Liver (tissue), 3 donors: ENCODE measurements around the gene FAM107A.

ENCODE experiments used
- EGR1 ChIP-seq, 2 donors: IDR thresholded peaks; 2 replicates each; pipeline ENCODE4 v1.6.1; 2016 to 2018; ENCODE audit warnings: antibody characterized with exemption in 2 of 2, low read depth in 2 of 2
- JUND ChIP-seq, 2 donors: IDR thresholded peaks; 2 replicates each; pipeline ENCODE4 v1.6.1; 2016; ENCODE audit warnings: antibody characterized with exemption in 2 of 2
- MAX ChIP-seq: IDR thresholded peaks from 2 replicates; pipeline ENCODE4 v1.6.1; 2016; ENCODE audit warnings: antibody characterized with exemption
- RXRA ChIP-seq, 2 donors: IDR thresholded peaks; 2 replicates each; pipeline ENCODE4 v1.6.1; 2017 to 2018; ENCODE audit warnings: antibody characterized with exemption in 2 of 2, mild to moderate bottlenecking in 1 of 2
- SP1 ChIP-seq: IDR thresholded peaks from 2 replicates; pipeline ENCODE4 v1.6.1; 2018; ENCODE audit warnings: antibody characterized with exemption, mild to moderate bottlenecking
- YY1 ChIP-seq: IDR thresholded peaks from 2 replicates; pipeline ENCODE4 v1.6.1; 2016; ENCODE audit warnings: antibody characterized with exemption, mild to moderate bottlenecking
- TF ChIP-seq, protein P1 (sequence below): fragments of 150-350 bp; IDR thresholded peaks from 2 replicates; pipeline ENCODE4 v1.5.1; 2017; ENCODE audit warnings: improper control_type of control experiment, low read depth, low read length; ENCODE audit not compliant: missing input control
- donor health status: healthy.
- donor health status: healthy.

GRCh38 chr3:58536501-58537411 is 40.4 kb downstream of the FAM107A start, which contains the start of gene ACOX2:
- TF ChIP-seq, protein P1, sequence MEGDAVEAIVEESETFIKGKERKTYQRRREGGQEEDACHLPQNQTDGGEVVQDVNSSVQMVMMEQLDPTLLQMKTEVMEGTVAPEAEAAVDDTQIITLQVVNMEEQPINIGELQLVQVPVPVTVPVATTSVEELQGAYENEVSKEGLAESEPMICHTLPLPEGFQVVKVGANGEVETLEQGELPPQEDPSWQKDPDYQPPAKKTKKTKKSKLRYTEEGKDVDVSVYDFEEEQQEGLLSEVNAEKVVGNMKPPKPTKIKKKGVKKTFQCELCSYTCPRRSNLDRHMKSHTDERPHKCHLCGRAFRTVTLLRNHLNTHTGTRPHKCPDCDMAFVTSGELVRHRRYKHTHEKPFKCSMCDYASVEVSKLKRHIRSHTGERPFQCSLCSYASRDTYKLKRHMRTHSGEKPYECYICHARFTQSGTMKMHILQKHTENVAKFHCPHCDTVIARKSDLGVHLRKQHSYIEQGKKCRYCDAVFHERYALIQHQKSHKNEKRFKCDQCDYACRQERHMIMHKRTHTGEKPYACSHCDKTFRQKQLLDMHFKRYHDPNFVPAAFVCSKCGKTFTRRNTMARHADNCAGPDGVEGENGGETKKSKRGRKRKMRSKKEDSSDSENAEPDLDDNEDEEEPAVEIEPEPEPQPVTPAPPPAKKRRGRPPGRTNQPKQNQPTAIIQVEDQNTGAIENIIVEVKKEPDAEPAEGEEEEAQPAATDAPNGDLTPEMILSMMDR: no peak
- TF ChIP-seq MAX (no peak), JUND (IDR thresholded peaks at IDR 0.05) (no peak), YY1 (no peak), RXRA (IDR thresholded peaks at IDR 0.05) (peak; percentile 41 to 64), SP1 (no peak), EGR1 (IDR thresholded peaks at IDR 0.05; ENCODE audit: low read depth in 2 of 2) (no peak)
